GM10248 (cell line): Measurements from ENCODE around the gene CPNE6.

Experiments used
- CTCF ChIA-PET: fragments of 300-600 bp; sonication (Branson Sonifier 250); formaldehyde crosslinking; extraction: SDS; loops from one replicate; lab custom pipeline; 2021; ENCODE audit warnings: antibody characterized with exemption; lab: Yijun Ruan, JAX
- POLR2A ChIA-PET: fragments of 350-650 bp; sonication (Branson Sonifier 250); formaldehyde crosslinking; extraction: SDS; loops from one replicate; lab custom pipeline; 2020; ENCODE audit warnings: antibody characterized with exemption; lab: Yijun Ruan, JAX
- DNase-seq: peaks from one replicate; pipeline ENCODE4 v3.0.0; 2012; ENCODE audit errors: extremely low spot score
- TF ChIP-seq, protein P1 (sequence below): IDR thresholded peaks from 2 replicates; pipeline ENCODE4 v1.5.1; 2012; ENCODE audit warnings: mild to moderate bottlenecking, low read depth; ENCODE audit errors: extremely low read depth, missing control alignments, control extremely low read depth

The CPNE6 gene

DNA sequence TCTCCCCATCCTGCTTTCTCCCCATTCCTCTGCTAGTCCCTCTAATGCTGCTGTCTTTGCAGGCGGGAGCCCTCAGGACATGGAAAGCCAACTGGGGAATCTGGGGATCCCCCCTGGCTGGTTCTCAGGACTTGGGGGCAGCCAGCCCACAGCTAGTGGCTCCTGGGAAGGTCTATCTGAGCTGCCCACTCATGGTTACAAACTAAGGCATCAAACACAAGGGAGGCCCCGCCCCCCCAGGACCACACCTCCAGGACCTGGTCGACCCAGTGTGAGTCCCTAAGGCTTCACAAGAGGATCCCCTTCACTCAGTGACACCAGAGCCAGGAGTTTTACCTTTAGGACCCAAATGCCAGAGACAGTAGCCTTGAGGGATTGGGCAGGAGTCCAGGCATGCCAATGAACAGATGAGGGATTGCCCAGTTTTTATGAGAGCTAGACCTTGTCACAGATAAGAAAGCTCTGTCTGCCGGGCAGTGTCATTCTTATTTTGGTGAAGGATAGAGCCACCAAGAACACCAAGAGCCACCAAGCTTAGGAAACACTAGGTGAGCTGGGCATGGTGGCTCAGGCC, 8.0 kb upstream of the CPNE6 start:
- ChIA-PET CTCF (interaction anchor here (1.3 to 9.5 kb wide), 4 partner anchors 9 to 45 kb away, joined by 3 to 118 read pairs (median 56); partner anchors contain the start of gene PCK2), POLR2A (no interaction called here)
- TF ChIP-seq, protein P1, sequence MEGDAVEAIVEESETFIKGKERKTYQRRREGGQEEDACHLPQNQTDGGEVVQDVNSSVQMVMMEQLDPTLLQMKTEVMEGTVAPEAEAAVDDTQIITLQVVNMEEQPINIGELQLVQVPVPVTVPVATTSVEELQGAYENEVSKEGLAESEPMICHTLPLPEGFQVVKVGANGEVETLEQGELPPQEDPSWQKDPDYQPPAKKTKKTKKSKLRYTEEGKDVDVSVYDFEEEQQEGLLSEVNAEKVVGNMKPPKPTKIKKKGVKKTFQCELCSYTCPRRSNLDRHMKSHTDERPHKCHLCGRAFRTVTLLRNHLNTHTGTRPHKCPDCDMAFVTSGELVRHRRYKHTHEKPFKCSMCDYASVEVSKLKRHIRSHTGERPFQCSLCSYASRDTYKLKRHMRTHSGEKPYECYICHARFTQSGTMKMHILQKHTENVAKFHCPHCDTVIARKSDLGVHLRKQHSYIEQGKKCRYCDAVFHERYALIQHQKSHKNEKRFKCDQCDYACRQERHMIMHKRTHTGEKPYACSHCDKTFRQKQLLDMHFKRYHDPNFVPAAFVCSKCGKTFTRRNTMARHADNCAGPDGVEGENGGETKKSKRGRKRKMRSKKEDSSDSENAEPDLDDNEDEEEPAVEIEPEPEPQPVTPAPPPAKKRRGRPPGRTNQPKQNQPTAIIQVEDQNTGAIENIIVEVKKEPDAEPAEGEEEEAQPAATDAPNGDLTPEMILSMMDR: no peak
- DNase-seq: no peak

DNA sequence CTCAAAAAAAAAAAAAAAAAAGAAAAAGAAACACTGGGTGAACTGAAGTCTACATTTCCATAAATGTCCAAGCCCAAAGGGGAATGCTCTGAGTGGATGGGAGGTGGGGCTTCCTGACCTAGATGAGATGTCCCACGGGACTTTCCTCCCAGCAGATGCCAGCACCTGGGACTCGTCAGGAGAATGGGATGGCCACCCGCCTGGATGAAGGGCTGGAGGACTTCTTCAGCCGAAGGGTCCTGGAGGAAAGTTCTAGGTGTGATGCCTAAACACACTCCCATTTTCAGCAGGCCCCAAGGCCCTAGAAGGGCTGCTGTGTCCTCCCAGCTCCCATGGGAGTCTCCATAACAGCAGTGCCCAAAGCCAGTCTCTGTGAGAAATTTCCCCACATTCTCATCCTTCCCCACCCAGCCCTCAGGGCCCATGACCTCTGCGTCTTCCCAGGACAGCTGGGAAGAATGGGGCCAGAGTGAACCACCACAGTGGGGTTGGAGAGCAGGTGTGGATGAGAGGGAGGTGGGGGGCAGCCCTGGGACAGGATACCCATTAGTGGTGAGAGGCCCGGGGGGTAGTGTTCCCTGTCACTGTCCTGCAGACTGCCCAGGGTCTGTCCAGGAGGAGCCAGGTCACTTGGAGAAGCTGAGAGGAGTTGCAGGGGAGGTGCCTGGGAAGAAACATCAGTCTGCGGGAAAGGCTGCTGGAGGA, 7.1 kb upstream of the CPNE6 start:
- TF ChIP-seq, protein P1: no peak
- POLR2A ChIA-PET: no interaction called here
- DNase-seq: no peak
- CTCF ChIA-PET: interaction anchor here (1.3 to 9.5 kb wide), 6 partner anchors 10 to 44 kb away, joined by 3 to 118 read pairs (median 10); partner anchors contain the start of genes CARMIL3 and PCK2

DNA sequence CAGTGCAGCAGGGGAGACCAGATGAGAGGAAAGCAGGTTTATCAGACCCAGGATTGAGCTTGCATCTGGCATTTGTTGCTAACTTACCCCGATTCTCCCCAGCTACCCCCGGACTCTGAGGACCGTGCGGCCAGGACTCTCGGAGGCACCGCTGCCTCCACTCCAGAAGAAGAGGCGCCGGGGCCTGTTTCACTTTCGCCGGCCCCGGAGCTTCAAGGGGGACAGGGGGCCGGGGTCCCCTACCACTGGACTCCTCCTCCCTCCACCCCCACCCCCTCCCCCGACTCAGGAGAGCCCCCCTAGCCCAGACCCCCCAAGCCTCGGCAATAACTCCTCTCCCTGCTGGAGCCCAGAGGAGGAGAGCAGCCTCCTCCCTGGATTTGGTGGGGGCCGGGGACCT, 6.5 kb upstream of the CPNE6 start:
- CTCF ChIA-PET: interaction anchor here (1.6 to 2.7 kb wide), 3 partner anchors 11 to 26 kb away, joined by 5 to 17 read pairs (median 8); partner anchors contain the start of gene CARMIL3
- TF ChIP-seq, protein P1: no peak
- POLR2A ChIA-PET: no interaction called here
- DNase-seq: no peak

DNA sequence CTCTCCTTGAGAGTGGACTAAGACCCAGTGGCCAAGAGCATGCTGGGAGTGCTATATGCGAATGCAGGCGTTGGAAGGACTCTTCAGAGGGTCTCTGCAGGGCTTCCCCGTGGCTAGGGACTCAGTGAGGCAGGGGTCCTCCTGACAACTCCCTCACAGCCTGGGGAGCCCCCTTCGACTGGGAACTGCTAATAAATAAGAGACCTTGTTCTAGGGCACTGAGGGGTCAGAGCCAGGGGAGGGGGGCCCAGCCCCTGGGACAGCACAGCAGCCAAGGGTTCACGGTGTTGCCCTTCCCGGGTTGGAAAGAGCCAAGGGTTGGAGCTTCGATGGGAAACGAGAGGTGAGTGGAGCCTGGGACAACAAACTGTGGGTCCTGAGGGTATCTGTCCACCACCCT, 6.0 kb upstream of the CPNE6 start:
- no peak for DNase-seq
- CTCF ChIA-PET: interaction anchor here (1.6 to 2.7 kb wide), 4 partner anchors 11 to 43 kb away, joined by 5 to 17 read pairs (median 7); partner anchors contain the start of gene CARMIL3
- POLR2A ChIA-PET: no interaction called here
- TF ChIP-seq, protein P1: no peak

DNA sequence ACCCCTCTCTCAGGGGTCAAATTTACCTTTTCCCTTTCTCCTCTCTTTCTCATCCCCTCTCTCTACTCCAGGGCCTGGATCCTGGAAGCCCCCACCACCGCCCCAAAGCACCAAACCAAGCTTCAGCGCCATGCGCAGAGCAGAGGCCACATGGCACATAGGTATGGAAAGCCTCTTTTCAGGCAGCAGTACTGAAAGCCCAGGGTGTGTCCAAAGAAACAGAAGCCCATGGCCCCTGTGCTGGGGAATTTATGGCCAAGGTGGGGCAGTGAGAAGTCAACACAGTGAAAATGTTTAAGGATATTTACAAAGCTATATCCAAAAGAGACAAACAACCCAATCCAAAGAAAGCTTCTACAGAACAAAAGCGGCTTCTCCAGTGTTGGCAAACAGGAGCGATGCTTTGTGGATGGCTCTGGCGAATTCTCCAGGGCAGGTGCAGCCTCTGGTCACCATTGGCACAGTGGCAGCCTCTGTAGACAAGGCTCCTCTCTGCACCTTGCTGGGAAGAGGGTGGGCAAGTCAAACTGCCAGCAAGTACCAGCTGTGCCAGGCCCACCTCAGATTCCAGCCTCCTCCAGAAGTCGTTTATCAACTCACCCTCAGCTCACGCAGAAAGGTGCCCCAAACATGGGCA, 4.7 kb upstream of the CPNE6 start:
- ChIA-PET CTCF (interaction anchor here (0.9 to 2.7 kb wide), 7 partner anchors 8 to 42 kb away, joined by 3 to 17 read pairs (median 5); no protein-coding TSS in a partner anchor), POLR2A (no interaction called here)
- DNase-seq: no peak
- TF ChIP-seq, protein P1: no peak
